Stimulated activated CD4-positive, alpha-beta T cell treated with anti-CD3 and anti-CD28 coated beads, Interleukin-15, amount 100 ng/mL, for 48 hours (primary cell): ENCODE results near the gene EHMT1.
"Not testable (repeated sequence)": the region's sequence is repeated elsewhere in the genome, so short reads cannot be mapped to it uniquely, and the experiment has no call there.

Experiments
- DNase-seq, 2 donors: peaks; one replicate each; pipeline ENCODE4 v3.0.0-alpha.2; 2020; ENCODE audit warnings: low read depth in 2 of 2

EHMT1 gene

GRCh38 chr9:137615387-137615871 lies 3.4 kb upstream of the EHMT1 start:
- no peak for DNase-seq

DNA sequence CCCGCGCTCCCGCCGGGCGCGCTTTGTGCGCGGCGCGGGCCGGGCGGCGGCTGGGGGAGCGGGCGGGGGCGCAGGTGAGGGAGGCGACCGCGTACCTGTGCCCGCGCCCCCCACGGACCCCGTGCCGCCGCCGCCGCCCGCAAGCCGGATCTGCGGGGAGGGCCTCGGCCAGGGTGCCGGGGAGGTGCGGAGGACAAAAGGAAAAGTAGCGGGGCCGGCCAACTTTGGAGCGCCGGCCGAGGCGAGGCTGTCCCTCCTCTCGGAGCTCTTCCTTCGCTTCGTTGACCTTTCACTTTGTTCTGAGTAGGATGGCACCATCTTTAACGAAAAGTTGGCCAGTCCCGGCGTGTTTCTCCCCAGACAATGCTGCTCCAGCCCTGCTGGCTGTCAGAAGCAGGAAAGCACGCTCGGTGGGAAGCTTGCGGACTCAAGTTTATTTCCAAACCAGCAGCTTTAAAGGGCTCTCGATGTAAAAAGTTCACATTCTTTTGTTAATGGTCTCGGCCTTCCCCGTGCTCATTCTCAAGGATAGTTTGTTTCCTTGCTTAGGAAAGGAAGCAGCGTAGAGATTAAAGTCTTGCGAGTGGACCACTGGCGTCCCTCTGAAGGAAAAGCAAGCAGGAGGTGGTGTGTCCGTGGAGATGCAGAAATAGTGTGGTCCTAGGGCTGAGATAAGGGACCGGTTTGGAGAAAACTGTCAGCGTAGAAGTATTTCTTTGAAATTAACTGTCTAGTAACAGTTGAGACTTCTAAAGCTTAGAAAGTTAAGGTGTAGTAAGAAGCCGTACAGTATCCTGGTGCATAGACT lies 639 bp downstream of the EHMT1 start:
- no peak for DNase-seq

DNA sequence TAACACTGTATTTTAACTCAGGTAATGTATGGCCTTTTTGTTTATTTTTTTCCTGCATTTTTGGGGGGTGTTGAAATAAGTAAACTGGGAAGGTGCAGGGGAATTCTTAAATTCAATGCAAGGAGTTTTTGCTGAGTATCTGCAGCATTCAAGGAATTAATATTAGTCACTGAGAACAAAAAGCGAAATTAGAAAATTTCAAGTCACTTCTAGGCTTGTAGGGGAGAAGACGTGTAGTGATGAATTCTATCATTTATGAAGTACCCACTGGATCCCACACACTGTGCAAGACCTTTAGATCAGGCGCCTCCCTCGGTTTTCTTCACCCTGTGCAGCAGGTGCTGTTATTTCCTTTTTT lies 1.2 kb downstream of the EHMT1 start:
- DNase-seq, result no peak

DNA sequence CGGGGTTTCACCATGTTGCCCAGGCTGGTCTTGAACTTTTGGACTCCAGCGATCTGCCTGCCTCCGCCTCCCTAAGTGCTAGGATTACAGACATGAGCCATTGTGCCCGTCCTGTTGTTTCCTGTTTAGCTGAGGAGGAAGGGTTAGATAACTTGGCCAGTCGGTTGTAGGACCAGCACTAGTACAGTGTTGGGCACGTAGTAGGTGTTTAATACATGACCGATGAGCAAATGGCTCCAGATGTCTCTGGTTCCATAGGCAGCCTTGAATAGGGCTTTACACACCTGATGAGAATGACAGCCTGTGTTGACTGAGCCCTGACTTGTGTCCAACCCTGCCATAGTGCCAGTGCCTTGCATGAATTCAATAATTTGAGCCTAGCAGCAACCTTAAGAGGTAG lies 1.8 kb downstream of the EHMT1 start:
- no peak for DNase-seq

- DNase-seq, result no peak
These were observed 2.4 kb downstream of the EHMT1 start for GRCh38 chr9:137621131-137621757.

GRCh38 chr9:137622211-137622610 lies 3.4 kb downstream of the EHMT1 start:
- DNase-seq, result not testable (repeated sequence)

GRCh38 chr9:137626464-137626863 lies 7.7 kb downstream of the EHMT1 start:
- no peak for DNase-seq

- DNase-seq, result not testable (repeated sequence)
These were observed 8.6 kb downstream of the EHMT1 start for GRCh38 chr9:137627406-137627805.

- no peak for DNase-seq
These were observed 11.3 kb downstream of the EHMT1 start for GRCh38 chr9:137630126-137630525.

DNA sequence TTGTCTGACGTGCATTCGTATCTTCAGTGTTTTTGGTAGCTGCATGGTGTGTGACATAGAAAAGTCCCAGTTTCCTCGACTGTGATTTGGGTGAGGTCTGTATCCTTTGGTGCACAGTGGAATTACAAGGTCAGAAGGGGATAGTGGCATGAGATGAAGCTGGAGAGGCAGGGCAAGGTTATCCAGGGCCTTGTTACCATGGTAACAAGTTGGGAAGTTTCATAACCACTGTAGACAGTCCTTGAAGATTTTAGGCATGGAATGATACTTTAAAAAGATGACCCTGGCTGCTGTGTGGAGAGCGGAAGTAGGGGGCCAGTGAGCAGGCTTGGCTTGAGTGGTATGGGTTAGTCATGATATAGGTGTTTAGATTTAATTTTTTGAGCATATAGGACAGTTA lies 11.9 kb downstream of the EHMT1 start:
- DNase-seq, result no peak

DNA sequence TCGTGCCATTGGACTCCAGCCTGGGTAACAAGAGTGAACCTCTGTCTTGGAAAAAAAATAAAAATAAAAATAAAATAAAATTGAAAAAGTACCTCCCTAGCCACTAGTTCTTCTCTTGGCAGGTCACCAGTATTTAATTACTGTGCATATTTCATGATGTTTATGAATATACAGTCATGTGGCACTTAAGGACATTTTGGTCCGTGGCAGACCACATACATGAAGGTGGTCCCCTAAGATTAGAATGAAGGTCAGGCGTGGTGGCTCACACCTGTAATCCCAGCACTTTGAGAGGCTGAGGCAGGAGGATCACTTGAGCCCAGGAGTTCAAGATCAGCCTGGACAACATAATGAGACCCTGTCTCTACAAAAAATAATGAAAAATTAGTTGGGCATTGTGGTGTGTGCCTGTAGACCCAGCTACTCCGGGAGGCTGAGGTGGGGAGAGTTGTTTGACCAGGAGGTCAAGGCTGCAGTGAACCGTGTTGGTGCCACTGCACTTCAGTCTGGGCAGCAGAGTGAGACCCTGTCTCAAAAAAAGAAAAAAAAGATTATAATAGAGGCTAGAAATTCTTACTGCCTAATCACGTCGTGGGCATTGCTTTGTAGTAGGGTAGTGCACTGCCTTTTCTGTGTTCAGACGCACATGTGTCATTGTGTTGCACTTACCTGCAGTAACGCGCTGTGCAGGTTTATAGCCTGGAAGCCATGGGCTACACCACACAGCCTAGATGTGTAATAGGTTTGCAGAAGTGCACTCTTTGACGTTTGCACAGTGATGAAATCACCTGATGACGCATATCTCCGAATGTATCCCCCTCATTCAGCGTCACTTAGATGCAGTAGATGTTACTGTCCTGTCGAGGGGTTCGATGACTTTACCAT lies 12.8 kb downstream of the EHMT1 start:
- no peak for DNase-seq

DNA sequence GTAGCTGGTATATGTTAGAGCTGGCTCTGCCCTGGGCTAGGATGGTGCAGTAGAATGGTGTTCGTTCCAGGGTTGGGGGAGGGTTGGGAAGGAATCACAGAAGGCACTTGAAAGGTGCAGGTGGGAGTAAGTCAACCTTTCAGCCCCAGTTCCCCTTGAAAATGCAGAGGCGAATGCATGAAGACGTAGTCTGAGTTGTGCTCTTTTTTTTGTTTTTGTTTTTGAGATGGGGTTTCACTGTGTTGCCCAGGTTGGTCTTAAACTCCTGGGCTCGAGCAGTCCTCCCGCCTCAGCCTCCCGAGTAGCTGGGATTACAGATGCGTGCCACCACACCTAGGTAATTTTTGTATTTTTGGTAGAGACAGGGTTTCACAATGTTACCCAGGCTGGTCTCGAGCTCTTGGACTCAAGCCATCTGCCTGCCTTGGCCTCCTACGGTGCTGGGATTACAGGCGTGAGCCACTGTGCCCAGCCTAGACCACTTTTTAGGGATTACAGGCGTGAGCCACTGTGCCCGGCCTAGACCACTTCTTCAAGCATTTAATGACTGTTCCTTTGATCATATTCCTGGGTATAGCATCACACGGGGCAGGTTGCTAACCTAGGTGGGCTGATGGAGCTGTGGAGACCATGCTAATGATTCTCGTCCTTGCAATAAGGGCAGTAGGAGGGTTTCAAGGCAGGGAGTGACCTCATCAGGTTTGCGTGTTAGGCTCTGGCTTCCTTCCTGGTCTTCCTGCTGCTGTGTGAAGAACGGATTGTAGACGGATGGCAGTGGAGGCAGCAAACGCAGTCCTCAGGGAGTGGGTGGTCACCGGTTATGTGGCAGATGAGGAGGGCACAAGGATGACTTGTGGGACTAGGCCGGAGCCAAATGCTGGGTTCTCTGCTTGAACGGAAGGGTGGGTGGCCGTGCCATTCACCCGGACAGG lies 13.7 kb downstream of the EHMT1 start:
- DNase-seq, result no peak

- no peak for DNase-seq
These were observed 15.2 kb downstream of the EHMT1 start for GRCh38 chr9:137634016-137634415.

- DNase-seq, result no peak
These were observed 19.9 kb downstream of the EHMT1 start for GRCh38 chr9:137638680-137639079.

DNA sequence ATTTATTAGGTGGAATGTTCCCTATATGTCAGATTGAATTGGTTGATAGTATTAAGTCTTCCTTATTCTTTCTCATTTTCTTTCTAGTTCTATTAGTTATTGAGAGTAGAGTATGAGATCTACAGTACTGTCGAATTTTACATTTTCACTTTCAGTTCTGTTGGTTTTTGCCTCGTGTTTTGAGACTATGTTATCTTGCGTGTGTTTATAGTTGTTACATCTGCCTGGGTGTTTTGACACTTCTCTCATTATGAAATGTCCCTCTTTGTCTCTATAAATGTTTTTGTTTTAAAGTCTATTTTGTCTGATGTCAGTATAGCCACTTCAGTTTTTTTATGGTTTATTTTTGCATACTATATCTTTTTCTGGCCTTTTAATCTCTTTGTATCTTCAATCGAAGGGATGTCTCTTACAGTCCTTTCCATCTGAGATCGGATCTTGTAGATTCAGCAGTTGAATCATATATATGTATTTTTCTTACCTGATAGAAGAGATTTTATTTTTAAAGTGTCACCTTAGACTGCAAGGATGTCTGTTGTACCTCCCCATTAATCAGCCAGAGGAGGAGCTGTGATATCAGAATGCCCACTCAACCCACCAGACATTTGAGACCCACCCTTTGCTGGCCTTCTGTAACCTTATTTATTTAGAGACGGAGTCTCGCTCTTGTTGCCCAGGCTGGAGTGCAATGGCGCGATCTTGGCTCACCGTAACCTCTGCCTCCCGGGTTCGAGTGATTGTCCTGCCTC lies 20.7 kb downstream of the EHMT1 start:
- no peak for DNase-seq

DNA sequence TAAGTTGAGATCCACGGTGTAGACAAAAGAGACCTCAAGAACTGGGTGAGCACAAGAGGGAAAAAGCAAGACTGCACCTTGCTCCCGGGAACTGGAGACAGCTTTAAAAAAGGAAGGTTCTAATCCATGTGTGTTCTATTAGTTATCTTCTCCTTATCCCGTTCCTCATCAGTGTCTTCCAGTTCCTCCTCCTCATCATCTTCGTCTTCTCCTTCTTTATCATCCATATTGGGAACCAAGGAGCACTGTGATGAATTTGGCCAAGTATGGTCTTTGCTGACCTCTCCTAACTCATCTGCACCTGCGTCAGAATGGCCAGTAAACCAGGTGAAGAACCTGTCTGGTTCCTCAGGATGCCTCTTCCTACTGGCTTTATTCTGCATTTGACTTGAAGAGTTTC lies 22.1 kb downstream of the EHMT1 start:
- no peak for DNase-seq

GRCh38 chr9:137642118-137642601 lies 23.4 kb downstream of the EHMT1 start:
- DNase-seq, result no peak

DNA sequence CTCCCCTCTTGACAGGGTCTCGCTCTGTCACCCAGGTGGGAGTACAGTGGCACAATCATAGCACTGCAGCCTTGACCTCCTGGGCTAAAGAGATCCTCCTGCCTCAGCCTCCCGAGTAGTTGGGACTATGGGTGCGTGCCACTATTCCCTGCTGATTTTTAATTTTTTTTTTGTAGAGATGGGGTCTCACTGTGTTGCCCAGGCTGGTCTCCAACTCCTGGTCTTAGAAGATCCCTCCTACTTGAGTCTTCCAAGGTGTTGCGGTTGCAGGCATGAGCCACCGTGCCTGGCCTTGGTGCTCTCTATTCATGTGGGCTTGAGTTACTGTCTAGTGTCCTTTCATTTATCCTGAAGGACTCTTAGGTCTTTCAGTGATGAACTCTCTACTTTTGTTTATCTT lies 24.1 kb downstream of the EHMT1 start:
- no peak for DNase-seq

GRCh38 chr9:137643921-137644320 lies 25.1 kb downstream of the EHMT1 start:
- no peak for DNase-seq

GRCh38 chr9:137645211-137645610 lies 26.4 kb downstream of the EHMT1 start:
- no peak for DNase-seq
